Thoracic aorta (tissue), 2 donors: ENCODE data around the gene YKT6. TPM values are rescaled to one million over a fixed set of nuclear protein-coding genes. Genes with fewer than 3 reads are reported as not detected.
"Not testable (repeated sequence)": the region's sequence is repeated elsewhere in the genome, so short reads cannot be mapped to it uniquely, and the experiment has no call there.

Experiments used
- ATAC-seq: fragments of 150-250 bp; one replicate; pipeline ENCODE4 v1.8.0; 2017; ENCODE audit warnings: low read depth; ENCODE audit not compliant: insufficient number of reproducible peaks, low FRiP score
- DNase-seq: peaks from one replicate; pipeline ENCODE4 v3.0.0-alpha.2; 2020; ENCODE audit warnings: low spot score
- H3K27ac ChIP-seq, 2 donors: fragments of 200-600 bp; sonication (generic); 1 replicate in 1 of 2; 2 replicates in 1 of 2; pipeline ENCODE4 v1.5.1; 2016; ENCODE audit warnings: mild to moderate bottlenecking in 2 of 2, moderate library complexity in 2 of 2
- H3K27me3 ChIP-seq: fragments of 200-600 bp; sonication (generic); replicated peaks from 2 replicates; pipeline ENCODE4 v1.6.0; 2016; ENCODE audit warnings: mild to moderate bottlenecking; ENCODE audit not compliant: insufficient read depth
- H3K36me3 ChIP-seq: fragments of 200-600 bp; sonication (generic); one replicate; pipeline ENCODE4 v1.5.1; 2016
- H3K4me1 ChIP-seq, 2 donors: fragments of 200-600 bp; sonication (generic); 1 replicate in 1 of 2; 2 replicates in 1 of 2; pipeline versions ENCODE4 v1.5.1 to v1.6.0; 2016; ENCODE audit warnings: low read depth in 2 of 2, mild to moderate bottlenecking in 1 of 2; ENCODE audit not compliant: control insufficient read depth in 1 of 2
- H3K4me3 ChIP-seq: fragments of 200-600 bp; sonication (generic); 2 replicates; pipeline ENCODE4 v1.5.1; 2016; ENCODE audit warnings: mild to moderate bottlenecking
- H3K9me3 ChIP-seq: fragments of 200-600 bp; sonication (generic); 2 replicates; pipeline ENCODE4 v1.5.1; 2016
- total RNA-seq, 2 donors: library from RNA; depleted of rRNA; stranded (reverse); fragments of >200 nt; gene quantifications; one replicate each; pipeline versions ENCODE4 v1.1.0 to v1.2.3, GENCODE V29; 2016
- TF ChIP-seq, protein P1 (sequence below): fragments of 200-600 bp; sonication (generic); IDR thresholded peaks from one replicate; pipeline ENCODE4 v1.5.1; 2019; ENCODE audit warnings: antibody characterized with exemption

YKT6 gene
- total RNA-seq, 2 donors from 2014 or later: 62.0 to 69.6 TPM

DNA sequence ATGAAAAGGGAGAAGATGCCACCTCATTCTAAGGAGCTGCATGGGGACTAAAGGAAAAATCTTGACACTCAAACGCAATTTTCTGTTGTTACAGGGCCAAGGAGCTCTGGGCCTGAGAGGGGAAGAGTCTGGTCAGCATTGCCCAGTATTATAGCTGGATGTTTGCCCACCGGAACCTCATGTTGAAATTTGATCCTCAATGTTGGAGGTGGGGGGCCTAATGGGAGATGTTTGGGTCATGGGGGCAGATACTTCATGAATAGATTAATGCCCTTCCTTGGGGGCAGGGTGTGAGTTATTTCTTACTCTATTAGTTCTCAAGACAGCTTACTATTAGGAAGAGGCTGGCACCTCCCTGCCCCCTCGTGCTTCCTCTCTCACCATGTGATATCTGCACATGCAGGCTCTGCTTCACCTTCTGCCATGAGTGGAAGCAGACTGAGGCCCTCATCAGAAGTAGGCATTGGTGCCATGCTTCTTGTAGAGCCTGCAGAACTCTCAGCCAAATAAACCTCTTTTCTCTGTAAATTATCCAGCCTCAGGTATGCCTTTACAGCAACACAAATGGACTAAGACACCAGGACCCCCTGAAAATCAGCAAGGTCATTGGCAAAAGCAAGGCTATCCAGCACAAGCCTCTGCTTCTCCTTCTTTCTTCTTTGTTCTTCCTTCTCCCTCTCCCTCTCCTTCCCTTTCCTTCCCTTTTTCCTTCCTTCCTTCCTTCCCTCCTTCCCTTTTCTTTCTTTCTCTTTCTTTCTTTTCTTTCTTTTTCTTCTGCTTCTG, 26.7 kb upstream of the YKT6 start:
- DNase-seq (no peak), ATAC-seq (no peak)
- peaks cover 0 to 9% of the 10 kb centered on the region in 2 donors for H3K4me1 ChIP-seq
- no peaks in the 10 kb centered on the region for H3K9me3 ChIP-seq
- TF ChIP-seq, protein P1, sequence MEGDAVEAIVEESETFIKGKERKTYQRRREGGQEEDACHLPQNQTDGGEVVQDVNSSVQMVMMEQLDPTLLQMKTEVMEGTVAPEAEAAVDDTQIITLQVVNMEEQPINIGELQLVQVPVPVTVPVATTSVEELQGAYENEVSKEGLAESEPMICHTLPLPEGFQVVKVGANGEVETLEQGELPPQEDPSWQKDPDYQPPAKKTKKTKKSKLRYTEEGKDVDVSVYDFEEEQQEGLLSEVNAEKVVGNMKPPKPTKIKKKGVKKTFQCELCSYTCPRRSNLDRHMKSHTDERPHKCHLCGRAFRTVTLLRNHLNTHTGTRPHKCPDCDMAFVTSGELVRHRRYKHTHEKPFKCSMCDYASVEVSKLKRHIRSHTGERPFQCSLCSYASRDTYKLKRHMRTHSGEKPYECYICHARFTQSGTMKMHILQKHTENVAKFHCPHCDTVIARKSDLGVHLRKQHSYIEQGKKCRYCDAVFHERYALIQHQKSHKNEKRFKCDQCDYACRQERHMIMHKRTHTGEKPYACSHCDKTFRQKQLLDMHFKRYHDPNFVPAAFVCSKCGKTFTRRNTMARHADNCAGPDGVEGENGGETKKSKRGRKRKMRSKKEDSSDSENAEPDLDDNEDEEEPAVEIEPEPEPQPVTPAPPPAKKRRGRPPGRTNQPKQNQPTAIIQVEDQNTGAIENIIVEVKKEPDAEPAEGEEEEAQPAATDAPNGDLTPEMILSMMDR: no peak
- H3K27me3 ChIP-seq: no peaks in the 10 kb centered on the region
- H3K36me3 ChIP-seq: no peaks in the 10 kb centered on the region
- H3K27ac ChIP-seq: no peak overlapping the region
- no peak overlapping the region for H3K4me3 ChIP-seq

DNA sequence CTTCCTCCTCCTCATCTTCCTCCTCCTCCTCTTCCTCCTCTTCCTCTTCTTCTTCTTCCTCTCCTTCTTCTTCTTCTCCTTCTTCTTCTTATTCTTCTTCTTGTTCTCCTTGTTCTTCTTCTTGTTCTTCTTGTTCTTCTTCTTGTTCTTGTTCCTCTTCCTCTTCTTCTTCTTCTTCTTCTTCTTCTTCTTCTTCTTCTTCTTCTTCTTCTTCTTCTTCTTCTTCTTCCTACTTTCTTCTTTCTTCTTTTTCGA, 26.2 kb upstream of the YKT6 start:
- H3K9me3 ChIP-seq, H3K4me1 ChIP-seq, H3K27ac ChIP-seq, H3K36me3 ChIP-seq, DNase-seq, H3K4me3 ChIP-seq, ATAC-seq, H3K27me3 ChIP-seq: not testable (repeated sequence)

DNA sequence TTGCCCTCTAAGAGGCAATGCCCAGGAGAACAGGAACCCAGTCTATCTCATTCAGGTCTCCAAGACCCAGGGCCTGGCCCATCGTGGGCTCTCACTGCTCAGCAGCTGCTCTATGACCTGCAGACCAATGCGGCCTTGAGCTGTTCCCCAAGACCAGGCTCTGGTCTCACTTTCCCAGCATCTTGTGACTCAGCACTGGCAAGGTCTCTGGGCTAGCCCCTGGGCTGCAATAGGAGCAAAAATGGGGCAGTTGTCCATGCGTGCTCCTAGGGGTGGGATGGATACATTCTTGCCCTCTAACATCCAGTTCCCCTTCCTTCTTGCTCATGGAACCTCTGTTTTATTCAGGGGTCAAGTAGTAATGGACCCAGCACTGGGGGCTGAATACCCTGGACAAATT, 25.0 kb upstream of the YKT6 start:
- TF ChIP-seq, protein P1: no peak
- Histone ChIP-seq H3K4me1 (peaks cover 0 to 9% of the 10 kb centered on the region in 2 donors), H3K36me3 (no peaks in the 10 kb centered on the region), H3K27me3 (no peaks in the 10 kb centered on the region), H3K9me3 (no peaks in the 10 kb centered on the region), H3K4me3 (no peak overlapping the region), H3K27ac (no peak overlapping the region)
- DNase-seq (no peak), ATAC-seq (no peak)

- H3K4me1 ChIP-seq: peaks cover 0 to 9% of the 10 kb centered on the region in 2 donors
- ATAC-seq (no peak), DNase-seq (no peak)
- no peak overlapping the region for H3K27ac ChIP-seq
- H3K36me3 ChIP-seq: no peaks in the 10 kb centered on the region
- no peaks in the 10 kb centered on the region for H3K27me3 ChIP-seq
- no peaks in the 10 kb centered on the region for H3K9me3 ChIP-seq
- TF ChIP-seq, protein P1: no peak
- H3K4me3 ChIP-seq: no peak overlapping the region
Measured at GRCh38 chr7:44176486-44176885, 24.3 kb upstream of the YKT6 start.

- Histone ChIP-seq H3K4me1 (peaks cover 0 to 9% of the 10 kb centered on the region in 2 donors), H3K36me3 (no peaks in the 10 kb centered on the region), H3K27me3 (no peaks in the 10 kb centered on the region), H3K9me3 (no peaks in the 10 kb centered on the region), H3K4me3 (no peak overlapping the region), H3K27ac (peak overlapping the region in 1 of 2 donors; percentile 37)
- TF ChIP-seq, protein P1: no peak
- ATAC-seq (peak; percentile 68), DNase-seq (no peak)
Measured at GRCh38 chr7:44177570-44178131, 23.1 kb upstream of the YKT6 start.
